ENCODE measurements around the gene TMEM218.
"Not testable (repeated sequence)": the region's sequence is repeated elsewhere in the genome, so short reads cannot be mapped to it uniquely, and the experiment has no call there.

Gene TMEM218

DNA sequence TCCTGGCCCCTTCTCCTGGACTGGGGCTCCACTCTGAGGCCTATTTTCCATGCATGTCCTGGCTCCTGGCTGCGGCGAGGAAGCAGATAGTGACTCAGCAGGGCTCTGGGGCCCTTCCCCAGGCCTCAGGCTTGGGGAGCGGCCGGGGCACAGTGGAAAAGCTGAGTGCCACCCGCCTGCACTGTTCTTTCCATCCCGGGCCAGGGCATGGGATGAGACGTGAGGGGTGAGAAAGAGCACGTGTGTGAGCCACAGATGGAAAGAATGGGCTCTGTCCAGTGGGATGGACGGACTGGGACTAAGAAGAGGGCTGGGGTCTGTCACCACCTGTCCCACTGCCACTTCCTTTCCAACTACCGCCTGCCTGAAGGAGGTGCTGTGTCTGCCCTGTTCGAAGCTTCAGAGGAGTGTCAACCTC, 35.5 kb downstream of the TMEM218 start:
- no peak for DNase-seq (ENCODE audit: low spot score)

DNA sequence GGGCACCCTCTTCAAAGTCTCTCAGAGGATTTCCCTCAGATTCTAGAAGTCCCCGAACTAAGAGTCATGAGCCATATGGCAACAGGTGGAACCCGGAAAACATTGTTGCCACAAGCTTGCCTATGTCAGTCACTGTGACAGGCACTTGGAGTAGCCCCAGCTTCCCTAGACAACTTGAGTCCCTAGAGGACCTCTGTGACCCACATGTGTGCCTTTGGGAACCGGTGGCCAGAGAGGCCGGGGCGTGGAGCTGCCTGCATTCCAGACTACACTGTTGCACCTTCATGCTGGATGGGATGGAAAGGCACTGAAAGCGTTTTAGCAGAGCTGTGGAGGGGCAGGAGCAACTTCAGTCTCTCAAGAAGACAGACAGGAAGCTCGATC, 36.2 kb downstream of the TMEM218 start:
- no peak for DNase-seq (ENCODE audit: low spot score)

DNA sequence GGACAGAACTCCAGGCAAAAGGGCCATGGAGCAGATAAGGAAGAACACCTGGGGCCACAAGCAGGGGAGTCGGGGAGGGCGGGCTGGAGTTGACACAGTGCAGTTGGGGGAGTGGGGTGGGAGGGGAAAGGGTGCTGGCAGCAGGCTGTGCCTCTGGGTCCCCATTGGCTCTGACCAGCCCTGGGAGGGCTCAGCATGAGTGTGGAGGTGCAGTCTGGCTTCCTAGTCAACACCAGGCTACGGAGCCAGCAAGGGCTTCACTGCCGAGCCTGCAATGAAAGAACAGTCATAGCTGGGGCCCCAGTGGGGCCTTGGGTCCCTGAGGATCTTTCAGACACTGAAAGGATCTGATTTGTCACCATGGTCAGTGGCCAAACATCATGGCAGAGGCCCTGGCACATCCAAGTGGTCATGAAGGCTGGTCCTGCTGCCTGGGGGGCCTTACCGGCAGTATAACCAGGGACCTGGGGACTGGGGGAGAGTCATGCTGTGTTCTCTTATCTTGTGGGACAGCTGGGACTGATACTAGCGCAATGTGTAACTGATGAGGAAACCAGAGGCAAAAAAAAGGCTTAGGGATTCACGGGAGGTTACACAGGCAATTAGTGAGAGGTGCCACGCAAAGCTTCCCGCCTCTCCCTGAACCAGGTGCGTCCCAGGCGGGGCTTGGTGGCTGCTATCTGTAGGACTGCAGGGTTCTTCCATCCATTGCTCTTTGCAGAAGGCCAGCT, 36.8 kb downstream of the TMEM218 start:
- DNase-seq (ENCODE audit: low spot score), result no peak

DNA sequence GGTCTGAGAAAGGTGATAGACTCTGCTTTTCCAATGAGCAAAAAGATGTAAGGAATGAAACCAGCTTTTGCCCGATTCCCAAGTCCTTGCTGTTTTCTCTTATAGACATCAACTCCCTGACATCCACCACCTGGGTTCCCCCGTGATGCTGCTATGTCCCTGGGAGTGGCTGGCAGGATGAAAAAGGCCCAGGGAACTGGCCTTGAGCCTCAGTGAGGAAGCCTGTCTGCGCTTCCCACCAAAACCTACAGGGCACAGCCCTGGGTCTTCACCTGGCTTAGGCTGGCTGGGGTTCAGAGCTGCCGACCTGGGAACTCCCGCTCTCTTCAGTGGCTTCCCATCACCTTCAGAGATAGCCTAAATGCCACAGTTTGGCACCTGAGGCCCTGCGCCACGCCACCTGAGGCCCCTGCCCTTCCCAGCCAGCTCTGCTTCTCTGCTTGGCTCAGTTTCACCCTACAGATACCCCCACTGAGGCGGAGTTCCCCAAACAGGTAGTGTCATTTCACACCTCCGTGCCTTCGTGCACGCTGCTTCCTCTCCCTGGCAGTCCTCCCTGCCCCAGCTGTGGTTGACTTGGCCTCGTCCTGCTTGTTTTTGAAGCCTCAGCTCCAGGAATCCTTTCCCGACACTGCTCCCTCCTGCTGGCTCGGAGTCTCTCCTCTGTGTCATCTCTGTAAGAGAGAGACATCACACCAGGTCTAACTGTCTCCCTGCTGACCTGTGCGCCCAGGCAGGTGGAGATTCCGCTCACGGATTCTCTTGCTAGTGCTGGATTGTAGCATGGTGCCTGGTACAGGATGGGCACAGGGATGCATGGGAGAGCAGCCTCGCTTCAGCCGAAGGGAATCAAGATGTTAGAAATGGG, 37.6 kb downstream of the TMEM218 start:
- DNase-seq (ENCODE audit: low spot score), result no peak

DNA sequence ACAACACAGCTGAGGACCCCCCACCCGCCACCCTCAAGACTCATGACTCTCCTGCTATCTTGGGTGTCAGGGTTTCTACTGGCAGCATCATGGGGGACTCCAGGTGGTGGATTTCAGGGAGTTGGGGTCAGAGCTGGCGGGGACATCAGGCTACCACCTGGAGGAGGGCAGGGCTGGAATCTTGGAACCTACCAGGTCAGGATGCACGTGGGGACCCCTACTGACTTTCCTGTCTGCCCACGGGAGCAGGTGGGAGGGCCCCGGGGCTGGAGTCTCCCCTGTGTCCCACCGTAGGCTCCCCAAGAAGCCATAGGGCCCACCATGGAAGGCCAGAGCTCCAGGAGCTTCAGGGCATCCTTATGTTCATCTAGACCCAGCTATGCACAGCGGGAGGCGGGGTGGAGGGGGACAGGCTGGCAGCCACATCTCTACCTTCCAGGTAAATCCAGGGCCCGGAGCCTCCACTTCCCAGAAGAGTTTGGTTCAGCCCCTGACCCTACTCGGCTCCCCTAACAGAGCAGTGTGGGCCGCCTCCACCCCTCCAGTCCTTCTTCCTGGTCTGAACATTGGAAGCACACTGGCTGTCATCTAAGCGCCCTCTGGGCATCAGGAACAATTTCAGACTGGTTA, 38.4 kb downstream of the TMEM218 start:
- DNase-seq (ENCODE audit: low spot score), result no peak

DNA sequence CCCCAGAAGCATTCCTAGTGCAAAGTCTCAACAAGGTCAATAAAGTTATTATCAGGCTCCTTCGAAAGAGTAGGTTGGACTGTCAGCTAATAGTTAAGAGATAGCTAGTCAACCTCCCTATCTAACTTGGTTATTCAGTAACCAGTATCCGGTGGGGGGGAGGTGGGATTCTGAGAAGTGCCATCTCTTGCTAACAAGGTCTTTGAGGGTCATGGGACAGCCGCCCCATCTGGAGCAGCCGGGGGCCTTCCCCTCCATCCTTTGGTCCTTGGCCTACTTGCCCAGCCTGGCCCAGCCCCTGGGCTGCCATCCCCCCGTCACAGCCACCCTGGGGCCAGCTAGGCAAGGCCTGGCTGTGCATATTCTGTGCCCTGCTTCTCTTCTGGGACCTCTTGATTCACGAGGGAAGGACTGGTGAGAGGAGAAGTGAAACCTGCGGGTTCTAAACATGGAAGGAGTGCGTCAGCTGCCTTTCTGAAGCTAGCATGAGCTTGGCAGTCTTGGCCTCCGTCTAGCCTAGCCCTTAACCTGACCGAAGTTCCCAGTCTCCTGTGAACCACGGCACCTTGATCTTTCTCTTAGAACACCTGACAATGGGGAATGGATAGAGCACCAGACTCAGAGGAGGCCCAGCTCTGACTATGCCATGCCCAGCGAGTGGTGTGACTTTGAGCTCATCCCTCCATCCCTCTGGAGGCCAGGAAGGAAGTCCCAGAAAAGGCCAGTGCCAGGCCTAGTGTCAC, 39.0 kb downstream of the TMEM218 start:
- DNase-seq (ENCODE audit: low spot score), result no peak

DNA sequence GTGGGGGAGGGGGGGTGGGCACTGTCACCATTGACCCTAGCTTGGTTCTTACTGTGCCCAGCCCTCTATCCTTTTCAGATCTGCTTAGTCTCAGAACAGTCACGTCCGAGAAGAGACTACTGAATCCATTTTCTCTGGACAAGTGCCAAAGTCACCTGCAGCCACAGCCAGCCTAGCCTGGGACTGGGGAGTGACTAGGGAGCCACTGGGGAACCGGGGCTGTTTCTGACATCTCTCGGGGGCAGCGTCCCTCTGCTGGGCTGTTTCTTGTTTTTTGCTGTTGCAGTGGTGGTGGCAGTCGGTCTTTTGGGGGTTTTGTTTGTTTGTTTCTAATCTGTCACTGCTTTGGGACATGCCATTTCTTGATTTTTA, 39.6 kb downstream of the TMEM218 start:
- DNase-seq (ENCODE audit: low spot score), result no peak

DNA sequence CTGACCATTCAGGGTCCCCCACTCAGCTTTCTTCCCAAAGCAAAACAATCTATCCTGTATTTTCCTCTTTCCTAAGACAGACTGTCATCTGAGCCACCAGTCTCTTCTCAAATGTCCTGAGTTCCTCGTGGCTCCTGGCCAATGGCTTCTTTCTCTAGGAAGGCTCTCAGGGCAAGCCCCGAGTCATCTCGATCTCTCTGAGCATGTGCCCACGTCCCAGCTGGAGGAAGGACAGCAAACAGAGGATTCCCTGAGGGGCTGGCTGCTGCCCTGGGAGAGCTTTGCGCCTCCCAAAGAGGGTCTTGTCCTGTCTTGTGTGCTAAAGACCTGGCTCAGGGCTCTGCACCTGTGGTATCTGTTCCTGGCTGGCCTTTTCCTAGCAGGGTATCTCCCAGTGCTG, 40.0 kb downstream of the TMEM218 start:
- DNase-seq (ENCODE audit: low spot score), result no peak

DNA sequence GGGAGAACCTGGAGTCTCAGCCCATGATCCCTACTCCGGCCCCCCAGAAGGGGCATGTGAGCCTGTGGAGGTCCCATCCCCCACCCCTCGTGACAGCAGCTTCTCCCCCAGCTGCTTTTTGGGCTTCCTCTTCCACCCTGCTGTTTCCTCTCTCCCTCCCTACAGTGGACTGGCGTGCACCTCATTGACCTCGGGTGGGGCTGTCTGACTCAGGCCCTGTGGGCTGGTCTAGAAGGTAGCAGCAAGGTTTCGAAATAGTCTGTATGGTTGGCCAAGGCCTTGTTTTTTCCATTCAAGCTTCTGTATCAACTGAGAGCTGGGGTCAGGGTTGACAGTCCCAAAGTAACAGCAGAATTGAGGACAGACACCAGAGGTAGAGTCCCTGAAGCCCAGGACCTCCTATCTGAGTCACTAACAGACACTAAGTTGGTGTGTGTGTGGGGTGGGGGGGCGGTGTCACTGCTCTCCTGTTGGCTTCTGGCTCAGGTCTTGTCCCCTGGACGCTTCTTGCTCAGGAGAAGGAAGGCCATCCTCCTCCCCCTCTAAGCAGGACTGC, 40.6 kb downstream of the TMEM218 start:
- DNase-seq (ENCODE audit: low spot score), result no peak

DNA sequence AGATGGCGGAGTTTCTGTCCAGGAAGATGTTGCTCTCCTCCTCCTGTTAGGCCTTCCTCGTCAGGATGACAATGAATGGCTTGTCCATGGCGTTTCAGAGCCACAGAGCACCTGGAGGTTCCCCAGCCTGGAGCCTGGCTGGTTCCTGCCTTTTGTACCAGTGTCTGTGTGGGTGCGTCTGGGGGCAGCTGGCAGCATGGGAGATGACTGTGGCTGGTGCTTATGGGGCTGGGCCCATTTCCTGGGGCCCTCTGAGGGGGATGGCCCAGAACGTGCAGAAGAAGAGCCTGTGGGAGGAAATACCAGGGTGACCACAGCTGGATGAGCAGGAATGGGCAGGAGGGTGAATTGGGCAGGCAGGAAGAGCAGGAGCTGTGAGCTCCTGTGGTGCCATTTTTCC, 41.6 kb downstream of the TMEM218 start:
- no peak for DNase-seq (ENCODE audit: low spot score)

DNA sequence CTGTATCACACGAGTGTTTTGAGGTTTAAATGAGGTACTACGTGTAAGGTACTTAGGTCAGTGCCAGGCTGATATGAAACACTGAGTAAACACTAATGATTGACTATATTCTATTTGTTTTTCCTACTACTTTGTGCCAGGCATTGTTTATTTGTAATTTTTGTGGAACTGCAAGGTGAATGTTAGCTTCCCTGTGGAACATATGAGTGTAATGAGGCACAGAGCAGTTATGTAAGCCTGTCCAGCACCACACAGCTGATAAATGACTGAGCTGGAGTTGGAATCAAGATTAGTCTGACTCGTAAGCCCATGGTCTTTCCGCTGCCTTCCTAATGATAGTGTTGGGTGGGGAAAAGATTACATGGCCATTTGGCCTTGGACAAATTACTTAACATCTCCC, 42.4 kb downstream of the TMEM218 start:
- no peak for DNase-seq (ENCODE audit: low spot score)

DNA sequence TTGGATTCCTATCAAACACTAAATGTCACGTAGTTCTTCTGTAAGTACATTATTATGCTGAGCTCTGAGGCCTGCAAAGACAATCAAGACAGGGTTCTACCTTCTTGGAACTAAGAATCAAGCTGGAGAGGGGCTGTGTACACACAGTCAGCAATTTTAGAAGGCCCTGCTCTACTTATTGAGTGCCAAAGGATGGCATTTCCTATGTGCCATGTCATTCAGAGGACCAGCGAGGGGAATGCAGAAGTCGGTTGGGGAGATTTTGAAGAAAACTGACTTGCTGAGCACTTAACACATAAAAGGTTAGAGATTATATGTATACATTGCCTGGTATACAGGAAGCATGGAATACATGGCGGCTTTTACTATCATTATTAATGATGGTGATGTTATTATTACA, 43.1 kb downstream of the TMEM218 start:
- no peak for DNase-seq (ENCODE audit: low spot score)

DNA sequence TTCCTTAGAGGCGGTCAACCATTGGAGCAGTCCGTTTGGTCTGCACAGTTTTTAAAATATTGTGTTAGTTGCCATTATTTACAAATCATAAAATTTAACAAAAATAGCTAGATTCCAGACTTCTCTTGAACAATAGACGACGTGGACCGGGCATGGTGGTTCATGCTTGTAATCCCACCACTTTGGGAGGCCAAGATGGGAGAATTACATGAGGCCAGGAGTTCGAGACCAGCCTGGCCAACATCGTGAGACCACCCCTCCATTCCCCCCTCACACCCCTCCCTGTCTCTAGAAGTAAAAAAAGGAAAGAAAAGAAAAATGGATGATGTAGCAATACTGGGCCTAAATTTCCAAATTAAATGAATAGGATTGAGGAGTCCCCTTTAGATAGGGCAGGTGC, 47.4 kb downstream of the TMEM218 start:
- no peak for DNase-seq (ENCODE audit: low spot score)

DNA sequence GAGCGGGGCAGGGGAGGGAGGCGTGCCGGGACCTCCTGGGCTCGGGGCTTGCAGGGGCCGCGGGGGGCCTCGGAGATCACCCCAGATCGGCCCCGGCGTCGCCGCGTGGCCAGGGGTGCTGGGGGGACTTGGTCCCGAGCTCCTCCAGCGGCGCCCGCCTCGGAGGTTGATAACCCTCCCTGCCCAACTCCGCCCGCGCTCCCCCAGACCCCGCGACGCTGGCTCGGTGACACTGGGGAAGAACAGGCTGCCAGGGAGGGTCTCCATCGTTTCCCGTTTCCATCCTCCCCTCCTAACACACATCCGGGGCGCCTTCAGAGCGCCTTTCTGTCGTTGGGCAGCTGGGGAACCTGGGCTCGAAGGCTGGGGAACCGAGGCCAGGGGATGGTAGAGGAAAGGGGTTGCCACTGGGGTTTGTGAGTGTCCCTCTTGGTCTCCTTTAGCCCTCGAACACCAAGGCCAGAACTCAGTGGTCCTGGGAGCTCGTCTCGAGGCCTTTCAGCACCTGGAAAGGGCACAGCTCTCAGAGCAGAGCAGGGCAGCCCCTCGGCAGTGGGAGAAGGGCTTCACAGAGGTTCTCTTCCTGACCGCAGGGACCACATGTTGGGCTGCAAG, 47.9 kb downstream of the TMEM218 start:
- DNase-seq (ENCODE audit: low spot score), result no peak

DNA sequence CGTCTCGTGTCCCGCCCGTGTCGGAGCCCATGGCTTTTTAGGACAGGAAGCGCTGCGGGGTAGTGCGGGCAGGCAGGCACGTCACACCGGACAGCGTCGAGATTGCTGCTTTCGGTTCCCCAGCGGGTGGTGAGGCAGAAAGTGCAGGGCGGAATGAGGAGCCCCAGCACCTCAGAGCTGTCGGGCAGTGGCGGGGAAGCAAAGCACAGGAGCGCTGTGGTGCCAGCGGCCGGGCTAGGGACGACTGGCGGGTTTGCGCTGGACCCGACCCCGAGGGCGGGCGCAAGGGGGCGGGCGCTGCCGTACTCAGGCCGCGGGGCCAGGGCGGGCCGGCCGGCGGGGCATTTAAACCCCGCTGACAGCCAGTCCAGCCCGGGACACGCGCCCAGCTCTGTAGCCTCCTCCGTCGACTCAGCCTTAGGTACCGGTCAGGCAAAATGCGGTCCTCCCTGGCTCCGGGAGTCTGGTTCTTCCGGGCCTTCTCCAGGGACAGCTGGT, 48.4 kb downstream of the TMEM218 start, which contains the start of gene SLC37A2:
Gene SLC37A2 (plus strand): TSS at position 375 of the 498 bp plus-strand sequence. CDS start 63 bp downstream, at position 438.
- DNase-seq (ENCODE audit: low spot score), result no peak

DNA sequence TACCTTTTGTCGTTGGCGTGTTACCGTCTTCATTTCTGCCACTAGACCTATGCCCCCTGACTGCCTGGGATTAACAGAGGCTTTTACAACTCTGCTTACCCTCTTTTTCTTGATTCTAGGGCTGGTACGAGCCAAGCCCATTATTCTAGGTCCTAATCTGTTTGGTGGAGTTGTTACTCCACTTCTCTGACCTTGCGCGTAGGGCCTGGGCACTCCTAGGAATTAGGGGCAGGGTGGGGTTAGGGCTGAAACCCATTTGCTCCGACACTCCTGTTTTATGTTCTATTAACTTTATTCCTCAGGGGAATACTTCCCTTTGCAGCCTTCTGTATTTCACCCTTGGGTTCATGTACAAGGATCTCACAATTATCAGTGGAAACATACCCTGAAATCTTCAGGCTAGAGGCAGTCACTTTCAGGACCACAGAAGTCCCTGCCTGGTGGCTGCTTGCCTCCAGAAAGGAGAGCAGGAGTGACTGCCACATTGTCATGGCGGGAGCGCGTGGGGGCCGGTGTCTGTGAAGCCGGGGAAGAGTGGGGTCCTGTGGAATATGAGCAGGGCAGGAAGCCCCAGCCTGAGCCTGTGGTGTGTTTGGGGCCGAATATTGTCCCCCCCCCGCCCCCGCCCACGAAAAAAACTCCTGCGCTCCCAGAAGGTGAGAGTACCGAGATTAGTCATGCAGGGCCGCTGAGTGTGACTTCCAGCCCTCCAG, 49.1 kb downstream of the TMEM218 start:
- DNase-seq (ENCODE audit: low spot score), result no peak

DNA sequence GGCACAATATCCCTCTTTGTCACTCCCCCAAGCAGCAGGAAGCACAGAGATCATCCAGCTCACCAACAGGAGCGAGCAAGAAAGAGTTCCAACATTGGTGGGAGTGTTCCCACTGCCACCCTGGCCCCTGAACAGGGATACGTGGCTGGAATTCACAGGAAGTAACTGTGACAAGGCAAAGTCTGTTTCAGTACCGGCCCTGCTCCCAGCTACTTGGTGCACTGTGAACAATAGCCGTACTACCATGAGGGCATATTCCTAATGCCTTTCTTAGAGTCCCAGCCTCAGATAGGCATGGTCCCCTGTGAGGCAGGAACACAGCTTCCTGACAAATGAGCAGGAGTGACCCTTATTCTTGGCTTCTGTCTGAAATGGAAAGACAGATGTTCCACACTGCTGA, 50.1 kb downstream of the TMEM218 start:
- DNase-seq (ENCODE audit: low spot score), result no peak

DNA sequence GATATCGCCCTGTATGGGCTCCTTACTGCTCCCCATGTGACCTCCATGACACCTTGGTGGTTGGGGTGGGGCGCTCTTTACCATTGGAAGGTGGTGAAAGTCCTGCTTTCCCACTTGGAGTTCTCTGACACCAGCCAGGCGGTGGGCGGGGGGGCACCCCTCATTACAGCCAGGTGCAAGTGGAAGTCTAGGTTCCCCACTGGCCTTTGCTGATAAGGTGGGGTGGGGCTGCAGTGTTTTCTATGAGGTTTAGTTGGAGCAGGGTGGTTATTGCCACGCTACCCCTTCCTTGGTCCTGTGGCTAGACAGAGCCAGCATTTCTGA, 53.8 kb downstream of the TMEM218 start:
- no peak for DNase-seq (ENCODE audit: low spot score)

DNA sequence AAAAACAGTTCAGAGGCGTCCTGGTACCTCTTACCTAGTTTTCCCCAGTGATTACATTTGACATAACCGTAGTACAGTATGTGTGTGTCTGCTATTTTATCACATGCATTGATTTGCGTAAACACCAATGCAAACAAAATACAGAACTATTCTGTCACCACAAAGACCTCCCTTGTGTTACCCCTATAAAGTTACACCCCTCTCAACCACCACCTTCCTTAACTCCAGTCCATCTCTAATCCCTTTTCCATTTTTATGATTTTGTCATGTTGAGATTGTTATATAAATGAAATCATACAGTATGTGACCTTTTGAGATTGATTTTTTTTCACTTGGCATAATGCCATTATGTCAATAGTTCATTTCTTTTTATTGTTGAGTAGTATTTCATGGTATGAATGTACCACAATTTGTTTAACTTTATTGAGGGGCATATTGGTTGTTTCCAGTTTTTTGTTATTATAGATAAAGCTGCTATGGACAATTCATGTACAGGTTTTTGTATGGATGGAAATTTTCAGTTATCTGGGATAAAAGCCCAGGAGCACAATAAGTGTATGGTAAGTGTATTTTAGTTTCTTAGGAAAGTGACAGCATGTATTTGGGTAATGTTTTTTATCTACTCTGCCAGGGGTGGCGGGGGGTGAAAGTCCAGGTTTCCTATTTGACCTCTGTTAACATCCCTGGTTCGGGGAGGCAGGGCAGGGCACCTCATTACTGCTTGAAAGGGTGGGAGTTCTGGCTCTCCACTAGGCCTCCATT, 54.3 kb downstream of the TMEM218 start:
- no peak for DNase-seq (ENCODE audit: low spot score)

DNA sequence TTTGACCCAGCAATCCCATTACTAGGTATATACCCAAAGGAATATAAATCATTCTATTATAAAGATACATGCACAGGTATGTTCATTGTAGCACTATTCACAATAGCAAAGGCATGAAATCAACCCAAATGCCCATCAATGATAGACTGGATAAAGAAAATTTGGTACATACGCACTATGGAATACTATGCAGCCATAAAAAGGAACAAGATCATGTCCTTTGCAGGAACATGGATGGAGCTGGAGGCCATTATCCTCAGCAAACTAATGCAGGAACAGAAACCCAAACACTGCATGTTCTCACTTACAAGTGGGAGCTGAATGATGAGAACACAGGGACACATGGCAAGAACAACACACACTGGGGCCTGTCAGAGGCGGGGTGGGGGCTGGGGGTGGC, 55.3 kb downstream of the TMEM218 start:
- DNase-seq (ENCODE audit: low spot score), result not testable (repeated sequence)

All from cerebellar cortex (tissue), 1 donor.